HG02973 (cell line): ENCODE results near the gene CTNNA1.
"Not testable (repeated sequence)": the region's sequence is repeated elsewhere in the genome, so short reads cannot be mapped to it uniquely, and the experiment has no call there.

Experiments used
- ATAC-seq: cut with Tn5 transposase; IDR thresholded peaks from one replicate; pipeline ENCODE4 v1.9.1; 2021; ENCODE audit warnings: moderate library complexity; ENCODE audit not compliant: unreplicated experiment

The CTNNA1 gene

DNA sequence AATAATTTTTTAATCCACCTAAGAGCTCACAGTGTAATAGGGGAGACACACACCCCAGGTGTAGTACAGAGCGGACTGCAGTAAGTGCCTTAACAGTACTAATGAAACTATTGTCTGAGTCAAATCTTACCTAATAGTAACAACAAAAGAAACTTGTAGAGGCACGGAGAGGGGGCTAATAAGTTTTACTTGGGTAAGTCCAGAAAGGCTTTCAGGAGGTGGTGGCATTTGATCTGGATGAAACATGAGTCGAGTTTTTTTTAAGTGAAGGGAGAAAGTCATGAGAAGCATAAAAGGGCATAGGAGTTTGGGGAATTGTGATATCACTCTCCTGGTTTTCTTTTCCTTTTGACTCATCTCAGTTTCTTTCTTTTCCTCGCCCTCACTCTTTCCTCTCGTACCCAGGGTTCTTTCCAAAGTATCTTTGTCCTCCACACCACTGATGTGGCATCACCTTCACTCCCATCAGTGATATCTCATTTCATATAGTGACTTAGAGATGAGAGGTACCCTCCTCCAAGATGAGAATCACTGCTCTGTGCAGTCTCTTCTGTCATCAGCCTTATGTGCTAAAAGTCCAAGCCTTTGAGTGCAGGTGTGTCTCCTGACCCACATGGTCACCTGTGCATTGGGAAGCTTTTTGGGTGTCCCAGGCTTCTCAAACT, 2.0 kb downstream of the CTNNA1 start:
- peak; percentile 35 for ATAC-seq

- no peak for ATAC-seq
Observed at GRCh38 chr5:138757061-138757776, 4.0 kb downstream of the CTNNA1 start.

DNA sequence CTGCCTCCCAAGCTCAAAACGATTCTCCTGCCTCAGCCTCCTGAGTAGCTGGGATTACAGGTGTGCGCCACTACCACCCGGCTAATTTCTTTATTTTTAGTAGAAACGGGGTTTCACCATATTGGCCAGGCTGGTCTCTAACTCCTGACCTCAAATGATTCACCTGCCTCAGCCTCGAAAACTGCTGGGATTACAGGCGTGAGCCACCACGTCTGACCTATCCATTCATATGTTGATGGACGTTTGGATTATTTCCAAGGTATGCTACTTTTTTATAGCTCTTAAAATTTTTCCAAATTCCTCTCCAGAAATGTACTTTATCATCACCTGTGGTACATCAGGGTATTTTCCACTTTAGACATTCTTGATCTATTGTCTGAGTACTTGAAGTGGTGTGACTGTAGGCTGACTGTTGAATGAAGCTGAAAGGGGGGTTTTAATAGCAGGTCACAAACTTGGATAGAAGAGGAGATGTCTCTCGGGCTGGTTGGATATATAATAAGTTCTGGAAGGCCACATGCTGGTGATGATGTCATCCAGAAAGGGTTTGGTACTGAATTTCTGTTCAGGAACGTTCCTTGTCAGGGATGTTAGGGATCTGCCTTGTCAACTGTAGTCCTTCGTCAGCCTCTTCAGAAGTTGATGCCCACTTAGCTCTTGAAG, 7.4 kb downstream of the CTNNA1 start:
- no peak for ATAC-seq

GRCh38 chr5:138761115-138761514, 7.9 kb downstream of the CTNNA1 start:
- ATAC-seq = not testable (repeated sequence)

- ATAC-seq = not testable (repeated sequence)
Observed at GRCh38 chr5:138761670-138762069, 8.4 kb downstream of the CTNNA1 start.

DNA sequence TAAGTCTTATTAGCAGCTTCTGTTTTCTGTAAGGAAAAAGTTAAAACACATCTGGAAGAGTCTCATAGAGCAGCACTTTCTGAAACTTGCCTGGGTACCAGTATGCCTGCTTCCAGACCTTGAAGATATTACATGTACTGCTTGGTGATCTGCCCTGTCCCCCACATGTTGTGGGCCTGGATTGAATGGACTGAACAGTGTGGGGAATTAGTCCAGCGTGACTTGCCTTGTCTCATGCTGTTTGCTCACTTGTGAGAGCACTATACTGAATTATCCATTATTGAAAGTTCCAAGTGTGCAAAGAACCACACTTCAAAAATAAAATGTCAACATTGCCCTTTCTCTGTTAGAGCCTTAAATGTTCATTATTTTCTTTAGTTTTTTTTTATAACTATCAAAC, 8.9 kb downstream of the CTNNA1 start:
- no peak for ATAC-seq

DNA sequence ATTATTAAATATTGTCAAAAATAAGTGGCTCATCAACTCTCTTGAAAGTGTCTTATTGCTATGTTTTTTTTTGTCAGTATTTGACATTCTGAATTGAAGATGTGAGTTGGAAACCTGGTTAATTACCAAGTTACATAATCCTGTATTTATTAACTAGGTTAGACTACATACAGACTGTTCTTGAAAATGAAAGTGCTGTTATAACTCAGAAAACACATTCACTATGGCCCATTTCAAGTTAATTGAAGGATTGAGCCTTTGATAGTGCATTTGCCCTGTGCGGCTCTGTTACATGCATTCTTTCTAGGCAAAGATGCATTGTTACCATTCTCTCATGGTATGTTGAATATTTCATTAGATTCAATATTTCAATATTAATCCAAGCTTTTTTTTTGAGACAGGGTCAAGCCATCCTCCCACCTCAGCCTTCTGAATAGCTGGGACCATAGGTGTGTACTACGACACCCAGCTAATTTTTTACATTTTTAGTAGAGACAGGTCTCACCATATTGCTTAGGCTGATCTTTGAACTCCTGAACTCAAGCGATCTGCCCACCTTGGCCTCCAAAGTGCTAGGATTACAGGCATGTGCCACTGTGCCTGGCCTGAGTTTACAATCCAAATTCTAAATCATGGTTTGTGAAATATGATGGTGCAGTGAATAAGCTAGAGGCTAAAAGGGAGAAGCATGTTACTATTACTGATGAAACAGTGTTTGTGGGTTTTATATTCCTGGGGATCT, 10.0 kb downstream of the CTNNA1 start:
- ATAC-seq = no peak

DNA sequence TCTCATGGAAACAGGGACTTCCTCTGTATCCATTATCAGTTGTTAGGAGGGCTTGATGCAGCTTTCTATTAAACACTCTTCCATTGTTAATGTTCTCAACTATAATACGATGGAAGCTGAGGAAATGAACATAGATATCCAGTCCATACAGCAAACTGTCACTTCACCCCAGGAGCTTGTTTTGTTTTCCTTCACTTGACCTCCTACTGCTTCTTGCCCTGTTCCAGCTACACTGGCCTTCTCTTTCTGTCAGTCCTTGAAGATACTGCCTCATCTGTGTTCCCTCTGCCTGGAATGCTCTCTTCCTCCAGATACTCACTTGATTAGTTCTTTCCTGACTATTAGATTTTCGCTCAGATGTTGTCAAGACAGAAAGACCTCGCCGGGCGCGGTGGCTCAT, 17.1 kb downstream of the CTNNA1 start:
- ATAC-seq = no peak

- ATAC-seq = no peak
Observed at GRCh38 chr5:138770977-138771376, 17.8 kb downstream of the CTNNA1 start.

DNA sequence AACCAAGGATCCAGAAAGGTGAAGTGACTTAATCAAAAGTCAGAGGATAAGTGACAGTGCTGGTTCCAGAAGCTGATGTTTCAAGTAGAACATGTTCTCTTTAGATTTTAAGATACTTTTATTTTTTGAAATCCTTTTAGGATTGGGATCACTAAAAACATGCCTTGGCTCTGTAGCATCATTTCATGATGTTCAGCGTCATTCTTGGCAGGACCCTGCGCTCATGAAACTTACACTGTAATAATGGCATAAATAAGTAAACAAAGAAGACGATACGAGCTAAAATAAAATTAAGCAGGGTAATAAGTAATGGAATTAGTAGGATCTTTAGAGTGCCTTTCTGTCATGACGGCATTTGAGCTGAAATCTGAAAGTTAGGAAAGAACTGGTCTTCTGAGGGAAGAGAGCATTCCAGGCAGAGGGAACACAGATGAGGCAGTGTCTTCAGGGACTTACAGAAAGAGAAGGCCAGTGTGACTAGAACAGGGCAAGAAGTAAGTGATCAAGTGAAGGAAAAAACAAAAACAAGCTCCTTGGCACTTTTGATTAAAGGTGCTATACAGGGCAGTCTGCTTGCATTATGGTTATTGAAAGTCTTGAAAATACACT, 19.9 kb downstream of the CTNNA1 start:
- no peak for ATAC-seq

DNA sequence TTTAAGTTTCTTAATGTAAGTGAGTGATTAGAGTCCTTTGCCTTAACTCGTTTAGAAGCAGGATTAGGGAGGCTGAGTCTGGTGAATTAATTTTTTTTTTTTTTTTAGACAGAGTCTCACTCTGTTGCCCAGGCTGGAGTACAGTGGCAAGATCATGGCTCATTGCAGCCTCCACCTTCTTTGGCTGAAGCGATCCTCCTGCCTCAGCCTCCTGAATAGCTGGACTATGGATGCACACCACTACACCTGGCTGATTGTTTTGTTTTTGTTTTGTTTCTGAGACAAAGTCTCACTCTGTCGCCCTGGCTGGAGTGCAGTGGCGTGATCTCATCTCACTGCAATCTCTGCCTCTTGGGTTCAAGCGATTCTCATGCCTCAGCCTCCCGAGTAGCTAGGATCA, 20.4 kb downstream of the CTNNA1 start:
- not testable (repeated sequence) for ATAC-seq

- no peak for ATAC-seq
Observed at GRCh38 chr5:138775034-138775433, 21.8 kb downstream of the CTNNA1 start.

- ATAC-seq = no peak
Observed at GRCh38 chr5:138778234-138778633, 25.0 kb downstream of the CTNNA1 start.

DNA sequence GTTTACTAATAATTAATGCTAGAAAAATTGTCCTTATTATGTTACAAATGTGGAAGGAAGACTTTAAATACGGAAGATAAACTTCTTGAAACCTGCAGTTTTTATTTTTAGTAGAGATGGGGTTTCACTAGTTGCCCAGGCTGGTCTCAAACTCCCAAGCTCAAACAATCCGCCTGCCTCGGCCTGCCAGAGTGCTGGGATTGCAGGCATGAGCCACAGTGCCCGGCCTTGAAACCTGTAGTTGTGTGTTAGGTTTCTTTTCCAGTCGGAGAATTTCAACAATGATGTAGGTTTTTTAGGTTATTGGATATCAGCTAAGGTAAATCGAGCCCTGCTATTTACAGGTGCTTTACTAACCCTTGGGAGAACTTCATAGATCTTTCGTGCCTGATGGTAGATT, 30.8 kb downstream of the CTNNA1 start:
- no peak for ATAC-seq

DNA sequence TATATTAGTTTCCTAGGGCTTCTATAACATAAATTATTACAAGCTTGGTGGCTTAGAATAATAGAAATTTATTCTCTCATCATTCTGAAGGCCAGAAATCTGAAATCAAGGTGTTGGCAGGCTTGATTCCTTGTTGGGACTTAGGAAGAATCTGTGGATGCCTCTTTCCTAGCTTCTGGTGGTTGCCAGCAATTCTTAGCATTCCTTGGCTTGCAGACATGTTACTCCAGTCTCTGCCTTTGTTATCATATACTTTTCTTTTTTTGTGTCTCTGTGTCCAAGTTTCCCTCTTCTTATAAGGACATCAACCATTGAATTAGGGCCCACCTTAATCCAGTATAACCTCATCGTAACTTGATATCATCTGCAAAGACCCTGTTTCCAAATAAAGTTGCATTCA, 31.4 kb downstream of the CTNNA1 start:
- ATAC-seq = no peak

DNA sequence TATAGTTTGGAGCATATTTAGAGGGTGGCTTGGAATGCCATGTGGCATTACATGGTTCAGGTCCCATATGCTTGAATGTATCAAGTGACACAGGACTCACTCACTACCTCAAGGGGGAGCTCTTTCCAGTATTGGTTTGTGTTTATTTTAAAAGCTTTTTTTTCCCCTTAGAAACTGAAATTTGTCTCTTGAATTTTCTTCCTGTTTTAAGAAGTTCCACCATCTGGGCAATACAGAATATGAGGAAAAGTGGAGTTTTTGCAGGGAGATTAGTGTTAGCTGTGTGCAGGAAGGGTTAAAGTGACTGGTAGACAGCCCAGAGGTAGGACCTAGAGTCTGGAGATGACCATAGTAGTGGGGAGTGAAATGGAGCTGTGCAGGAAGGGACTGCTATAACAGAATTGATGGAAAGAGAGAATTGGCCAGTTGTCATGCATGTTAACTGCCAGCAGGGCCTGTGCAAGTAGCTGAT, 36.6 kb downstream of the CTNNA1 start:
- ATAC-seq = no peak

DNA sequence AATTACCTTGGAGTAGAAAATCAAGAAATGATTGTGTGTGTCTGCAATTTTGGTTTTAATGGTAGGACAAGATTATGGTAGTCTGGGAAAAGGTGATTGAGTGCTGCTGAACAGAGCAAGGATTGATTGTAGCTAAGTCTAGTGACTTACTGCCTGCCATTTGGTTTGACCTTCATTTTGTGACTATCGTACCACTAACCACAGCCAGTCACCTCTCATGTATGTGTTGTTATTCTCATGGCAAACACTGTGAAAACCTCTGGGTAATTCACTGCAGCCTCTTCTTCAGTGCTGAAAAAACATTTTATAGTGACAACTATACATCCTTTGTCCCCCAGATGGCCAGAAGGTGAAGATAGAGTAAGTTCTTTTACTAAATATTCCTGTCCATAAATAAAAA, 37.5 kb downstream of the CTNNA1 start:
- ATAC-seq = no peak

DNA sequence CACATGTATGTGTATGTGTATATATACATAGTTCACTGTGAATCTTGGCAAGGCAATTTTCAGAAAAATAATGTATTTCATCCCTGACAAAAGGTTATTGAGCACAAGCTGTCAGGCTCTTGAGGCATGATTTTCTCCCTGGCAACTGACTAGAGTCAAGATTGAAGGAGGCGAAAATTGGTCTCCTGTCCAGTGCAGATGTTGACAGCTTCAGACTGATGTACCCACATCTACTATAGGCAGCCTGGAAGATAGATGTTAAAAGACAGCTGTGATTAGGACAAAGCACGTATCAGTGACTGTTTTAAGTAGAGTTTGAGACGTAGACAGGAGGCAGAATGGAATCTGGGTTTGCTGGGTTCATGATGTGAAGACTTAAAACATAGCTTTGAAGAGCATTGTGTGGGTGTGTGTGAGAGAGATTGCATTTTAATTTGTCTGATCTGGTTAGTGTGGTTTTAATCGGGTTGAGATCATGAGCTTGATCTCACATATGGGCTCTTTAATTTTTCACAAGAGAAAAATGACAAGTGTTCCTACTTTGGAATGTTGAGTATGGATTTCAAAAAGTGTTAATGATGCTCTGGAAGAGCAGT, 39.1 kb downstream of the CTNNA1 start:
- no peak for ATAC-seq

GRCh38 chr5:138793575-138793974, 40.4 kb downstream of the CTNNA1 start:
- no peak for ATAC-seq

DNA sequence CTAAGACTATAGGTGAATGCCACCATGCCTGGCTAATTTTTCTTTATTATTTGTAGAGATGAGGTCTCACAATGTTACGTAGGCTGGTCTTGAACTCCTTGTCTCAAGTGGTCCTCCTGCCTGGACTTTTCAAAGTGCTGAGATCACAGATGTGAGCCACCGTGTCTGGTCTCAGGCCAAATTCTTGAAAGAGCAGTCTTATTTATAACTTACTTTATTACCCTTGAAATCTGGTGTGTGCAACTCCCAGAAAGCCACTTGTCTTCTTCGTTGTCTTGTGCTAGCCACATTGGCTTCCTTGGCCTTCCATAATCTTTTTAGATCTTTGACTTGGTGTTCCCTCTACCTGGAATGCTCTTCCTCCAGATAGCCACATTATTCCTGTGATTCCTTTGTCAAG, 50.1 kb downstream of the CTNNA1 start:
- ATAC-seq = no peak

DNA sequence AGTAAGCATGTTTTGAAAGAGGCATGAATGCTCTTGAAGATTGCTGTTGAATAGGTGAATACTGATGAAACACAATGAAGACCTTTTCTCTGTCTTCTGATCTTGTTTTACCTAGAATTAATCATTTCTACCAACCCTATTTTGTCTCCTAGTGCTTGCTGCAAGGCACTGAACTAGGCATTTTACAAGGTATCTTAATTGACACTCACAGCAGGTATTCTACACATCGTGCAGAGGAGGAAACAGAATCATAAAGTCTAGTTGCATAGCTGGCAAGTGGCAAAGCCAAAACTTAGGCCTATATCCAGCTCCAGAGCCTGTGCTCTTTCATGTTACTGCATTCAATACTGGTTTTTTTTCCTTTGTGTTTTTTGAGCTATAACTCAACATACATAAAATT, 50.7 kb downstream of the CTNNA1 start:
- ATAC-seq = no peak
